Heart right ventricle (tissue), 16 donors: ENCODE data around the gene CPAMD8. TPM values are rescaled to one million over a fixed set of nuclear protein-coding genes. Genes with fewer than 3 reads are reported as not detected.

Experiments used
- ATAC-seq, 8 donors: fragments of 200-7000 bp; cut with Tn5 transposase; one replicate each; pipeline ENCODE4 v1.9.1; 2020; ENCODE audit warnings: mild to moderate bottlenecking in 8 of 8, moderate library complexity in 8 of 8, moderate number of reproducible peaks in 1 of 8
- DNase-seq, 2 donors: peaks; one replicate each; pipeline ENCODE4 v3.0.0-alpha.2; 2020
- H3K27ac ChIP-seq, 10 donors: fragments of 200-600 bp; sonication (generic) in 2 of 10; one replicate each; pipeline versions ENCODE4 v1.5.0 to v1.8.0; 2020 to 2022; ENCODE audit warnings: mild to moderate bottlenecking in 3 of 10
- H3K27me3 ChIP-seq, 7 donors: fragments of 200-600 bp; one replicate each; pipeline ENCODE4 v1.8.0; 2021 to 2022; ENCODE audit warnings: mild to moderate bottlenecking in 2 of 7
- H3K36me3 ChIP-seq, 9 donors: fragments of 200-600 bp; sonication (generic) in 1 of 9; one replicate each; pipeline versions ENCODE4 v1.5.0 to v1.8.0; 2020 to 2022; ENCODE audit warnings: mild to moderate bottlenecking in 2 of 9
- H3K4me1 ChIP-seq, 9 donors: fragments of 200-600 bp; sonication (generic) in 1 of 9; one replicate each; pipeline versions ENCODE4 v1.5.0 to v1.8.0; 2020 to 2022; ENCODE audit warnings: mild to moderate bottlenecking in 4 of 9
- H3K4me3 ChIP-seq, 10 donors: fragments of 200-600 bp; sonication (generic) in 2 of 10; one replicate each; pipeline versions ENCODE4 v1.5.0 to v1.8.0; 2020 to 2022; ENCODE audit warnings: mild to moderate bottlenecking in 7 of 10, moderate library complexity in 2 of 10
- H3K9me3 ChIP-seq, 11 donors: fragments of 200-600 bp in 10 of 11; sonication (generic) in 2 of 11; one replicate each; pipeline versions ENCODE4 v1.5.0 to v1.8.0; 2013 to 2022; ENCODE audit warnings: mild to moderate bottlenecking in 2 of 11, control low read depth in 1 of 11, moderate library complexity in 1 of 11
- CTCF ChIP-seq, 9 donors: fragments of 200-600 bp; sonication (generic) in 2 of 9; IDR thresholded peaks; one replicate each; pipeline versions ENCODE4 v1.5.0 to v1.8.0; 2021 to 2022; ENCODE audit warnings: antibody characterized with exemption in 9 of 9, mild to moderate bottlenecking in 5 of 9, moderate library complexity in 1 of 9
- WGBS, 2 donors: extraction: QIAGEN DNeasy Blood & Tissue Kit; methylation state at CpG; one replicate each; pipeline ENCODE4 v1.1.7; 2013; ENCODE audit warnings: inconsistent platforms in 1 of 2; 5-methylcytosine and 5-hydroxymethylcytosine counted together
- intact Hi-C, 10 donors: fragments of 100-400 bp; cut with DNase I; formaldehyde crosslinking; loops; one replicate each; pipeline versions ENCODE4 v1.11.1 to v1.14.2; 2022
- polyA plus RNA-seq, 2 donors: library from polyadenylated mRNA; stranded (reverse); fragments of 200-250 nt; gene quantifications; one replicate each; pipeline ENCODE4 v1.2.3, GENCODE V29; 2013
- total RNA-seq, 10 donors: library from RNA; stranded (reverse); fragmentation: NEBNext Ultra II Directional in 3 of 10; extraction: Animal tissue kit (Norgen Biotek cat#: 25700) in 3 of 10; gene quantifications; one replicate each; pipeline versions ENCODE4 v1.2.1 to v1.2.4, GENCODE V29; 2021 to 2023
- donor health status: Arrhythmogenic right ventricular cardiomyopathy.
- donor health status: ischemic (EF 13 %, LVEDD 7.1; RV severe dilation, severe dysfunction).
- donor health status: healthy with polysubstance abuse.
- donor health status: DM: no; HTN: yes; CAD: no.
- donor health status: DM: no; HTN: no; CAD: no.
- donor health status: ischemic (EF 25% LVEDD 6.9; RV normal size, moderate dysfunction).
- donor health status: ischemic (EF 25% LVEDD 5.7; RV mildly dilated, moderate dysfunction).
- donor health status: healthy.
- donor health status: DM: yes; HTN: yes; CAD: no.
- donor health status: Ischemic cardiomyopathy.
- donor health status: ischemic (EF 35%, LVEDD 5.7; RV mildly dilated, moderate dysfunction).
- donor health status: nonischemic (EF 11% LVEDD 7.7; RV severe dilation, severe dysfunction).
- donor health status: DM: yes; HTN: yes; CAD: no.
- donor health status: PGD.
- donor health status: ischemic (EF 29% LVEDD 5.4; RV normal size, mild dysfunction).
- donor health status: nonischemic (EF 23%, LVEDD 6.1; RV moderate dilation, normal function).

CPAMD8 gene
- total and polyA plus RNA-seq, 12 donors: 4.8 to 77.9 (median 10.9) TPM

DNA sequence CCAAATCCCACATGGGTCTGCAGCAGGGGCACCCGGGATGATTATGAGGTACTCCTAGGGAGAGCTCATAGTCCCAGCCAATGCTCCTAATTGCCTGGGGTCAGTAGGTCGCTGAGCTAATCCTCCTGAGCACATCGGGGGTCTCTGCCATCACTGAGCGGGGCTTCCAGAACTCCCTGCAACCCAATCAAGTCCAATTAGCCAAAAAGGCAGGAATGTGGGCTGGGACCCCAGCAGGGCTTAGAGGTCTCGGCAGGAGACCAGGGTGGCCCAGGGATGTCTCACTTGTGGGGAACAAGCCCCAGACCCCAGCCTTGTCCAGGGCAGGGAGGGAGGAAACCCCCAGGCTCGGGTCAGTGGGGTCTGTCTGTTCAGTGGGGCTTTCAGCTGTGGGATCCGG is 17.1 kb upstream of the CPAMD8 start:
- 55 to 58% methylated on average over 7 of the region's 7 CpGs for WGBS, 2 donors
- TF ChIP-seq CTCF (IDR thresholded peaks at IDR 0.05): no peak

GRCh38 chr19:17041976-17042375 is 15.4 kb upstream of the CPAMD8 start:
- Histone ChIP-seq H3K36me3 (no peaks in the 10 kb centered on the region), H3K4me1 (peaks cover 0 to 16% (median 0%) of the 10 kb centered on the region in 9 donors), H3K27me3 (peaks cover 0 to 21% (median 7%) of the 10 kb centered on the region in 7 donors), H3K27ac (peak overlapping the region in 8 of 10 donors; percentile 34 to 75 (median 58)), H3K4me3 (no peak overlapping the region), H3K9me3 (no peaks in the 10 kb centered on the region)
- intact Hi-C loops: loop anchor here in 1 of 10 donors (2.0 kb wide), 1 partner anchor 55 kb away; no protein-coding TSS in a partner anchor
- TF ChIP-seq CTCF (IDR thresholded peaks at IDR 0.05): no peak
- DNase-seq: peak; percentile 54 to 70
- 13 to 15% methylated on average over 11 of the region's 11 CpGs for WGBS, 2 donors
- peak; percentile 73 to 95 (median 91) for ATAC-seq

More for the DNA sequence above, 17.1 kb upstream of the CPAMD8 start:
- Histone ChIP-seq H3K4me3 (no peak overlapping the region), H3K9me3 (no peaks in the 10 kb centered on the region), H3K4me1 (peaks cover 0 to 16% (median 0%) of the 10 kb centered on the region in 9 donors), H3K27me3 (peaks cover 0 to 21% (median 7%) of the 10 kb centered on the region in 7 donors), H3K36me3 (peaks cover 0 to 5% (median 0%) of the 10 kb centered on the region in 9 donors), H3K27ac (no peak overlapping the region)
- intact Hi-C loops: no loop called here
- no peak for ATAC-seq
- no peak for DNase-seq

- WGBS, 2 donors: 76 to 77% methylated on average over 15 of the region's 15 CpGs
- H3K27ac ChIP-seq: no peak overlapping the region
- no peaks in the 10 kb centered on the region for H3K9me3 ChIP-seq
- ATAC-seq (no peak), DNase-seq (no peak)
- peaks cover 0 to 16% (median 0%) of the 10 kb centered on the region in 9 donors for H3K4me1 ChIP-seq
- intact Hi-C loops: loop anchor here in 1 of 10 donors (10.0 kb wide), 1 partner anchor 123 kb away; no protein-coding TSS in a partner anchor
- H3K27me3 ChIP-seq: peaks cover 0 to 9% (median 2%) of the 10 kb centered on the region in 7 donors
- no peak for TF ChIP-seq CTCF (IDR thresholded peaks at IDR 0.05)
- no peaks in the 10 kb centered on the region for H3K36me3 ChIP-seq
- H3K4me3 ChIP-seq: no peak overlapping the region
These were observed 11.4 kb upstream of the CPAMD8 start for GRCh38 chr19:17037966-17038500.

DNA sequence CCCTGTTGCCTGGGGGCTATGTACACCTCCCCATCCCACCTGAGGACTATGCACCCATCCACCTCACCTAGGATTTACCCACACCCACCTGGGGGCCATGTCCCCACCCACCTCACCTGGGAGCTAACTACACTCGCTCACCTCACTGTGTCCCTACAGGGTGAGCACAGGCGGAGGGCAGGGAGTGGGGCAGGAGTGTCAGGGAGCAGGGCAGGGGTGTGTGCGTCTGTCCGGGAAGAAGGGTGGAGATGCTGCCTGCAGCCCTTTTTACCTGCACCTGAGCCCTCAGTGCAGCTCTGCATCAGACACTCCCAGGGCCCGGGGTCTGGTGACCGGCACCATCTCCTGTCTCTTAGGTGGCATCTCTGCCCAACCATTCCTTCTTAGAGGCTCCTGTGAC is 10.6 kb upstream of the CPAMD8 start:
- Histone ChIP-seq H3K9me3 (no peaks in the 10 kb centered on the region), H3K36me3 (no peaks in the 10 kb centered on the region), H3K27me3 (peaks cover 0 to 7% (median 2%) of the 10 kb centered on the region in 7 donors), H3K27ac (no peak overlapping the region), H3K4me1 (peaks cover 0 to 7% (median 0%) of the 10 kb centered on the region in 9 donors), H3K4me3 (no peak overlapping the region)
- DNase-seq: no peak
- WGBS, 2 donors: 87 to 97% methylated on average over 6 of the region's 6 CpGs
- ATAC-seq: no peak
- TF ChIP-seq CTCF (IDR thresholded peaks at IDR 0.05): no peak
- intact Hi-C loops: loop anchor here in 1 of 10 donors (10.0 kb wide), 1 partner anchor 122 kb away; no protein-coding TSS in a partner anchor
